ENCODE data around the gene SLC6A17. TPM values are rescaled to one million over a fixed set of nuclear protein-coding genes. Genes with fewer than 3 reads are reported as not detected.

Gene SLC6A17
- total and polyA plus RNA-seq, 10 donors = under 0.01 to 0.02 TPM; not detected in 8

DNA sequence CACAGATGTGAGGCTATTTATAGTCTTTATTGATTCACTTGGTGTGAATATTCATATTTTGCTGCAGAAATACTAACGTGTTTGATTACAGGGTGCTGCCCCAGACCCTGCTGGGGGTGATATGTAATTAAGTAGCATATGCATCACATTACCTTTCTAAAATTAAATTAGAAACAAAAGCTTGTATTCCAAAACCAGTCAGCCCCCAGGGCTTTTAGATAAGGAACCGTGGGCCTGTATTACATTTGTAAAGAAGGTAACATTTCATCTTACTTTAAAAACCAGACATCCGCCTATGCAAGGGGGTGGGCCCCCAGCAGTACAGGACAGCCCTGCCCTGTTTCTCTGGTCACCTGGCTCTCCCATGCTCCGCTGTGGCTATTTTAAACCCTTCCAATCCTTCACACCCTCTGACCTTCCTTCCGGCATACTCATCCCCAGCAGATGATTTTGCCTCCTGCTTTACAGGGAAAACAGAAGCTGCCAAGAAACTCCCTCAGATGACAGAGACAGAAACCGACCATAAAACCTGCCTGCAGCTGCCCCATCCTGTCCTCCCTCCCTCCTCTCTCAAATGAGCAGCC lies 37.8 kb downstream of the SLC6A17 start:
- no peak for DNase-seq
- 53 to 71% (median 64%) methylated on average over 6 of the region's 6 CpGs for WGBS, 5 donors
- intact Hi-C loops (cut with DNase I; ENCODE audit: low total_unique reads) = no loop called here
- TF ChIP-seq POLR2AphosphoS5 (IDR thresholded peaks at IDR 0.05) = no peak
- TF ChIP-seq POLR2A (IDR thresholded peaks at IDR 0.05) = no peak
- no peaks in the 10 kb centered on the region for H3K36me3 ChIP-seq
- peaks cover 0 to 12% (median 5%) of the 10 kb centered on the region in 6 donors for H3K4me1 ChIP-seq
- no peak overlapping the region for H3K4me3 ChIP-seq
- H3K27ac ChIP-seq = peak overlapping the region in 6 of 8 donors; percentile 8 to 51 (median 28)
- H3K27me3 ChIP-seq (replicated peaks in 1 of 7) = peaks cover 0 to 13% (median 0%) of the 10 kb centered on the region in 7 donors
- no peaks in the 10 kb centered on the region for H3K9me3 ChIP-seq

DNA sequence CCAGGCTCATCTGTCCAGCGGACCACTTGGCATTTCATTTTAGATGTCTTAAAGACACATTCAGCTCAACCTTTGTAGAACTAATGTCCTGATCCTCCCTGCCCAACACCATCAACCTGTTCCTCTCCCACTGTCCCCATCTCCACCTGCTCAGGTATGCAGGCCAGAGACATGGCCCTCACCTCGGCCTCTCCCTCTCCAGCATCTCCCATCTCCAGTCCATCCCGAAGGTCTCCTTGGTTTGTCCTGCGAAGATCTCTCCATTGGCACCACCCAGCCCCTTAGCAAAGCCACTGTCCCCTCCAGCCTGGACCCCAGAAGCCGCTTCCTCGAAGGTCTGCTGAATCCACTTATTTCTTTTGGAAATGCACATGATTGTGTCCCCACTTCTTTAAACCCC lies 38.9 kb downstream of the SLC6A17 start:
- DNase-seq = no peak
- Histone ChIP-seq H3K27ac (no peak overlapping the region), H3K9me3 (no peaks in the 10 kb centered on the region), H3K27me3 (replicated peaks in 1 of 7) (peaks cover 0 to 6% (median 0%) of the 10 kb centered on the region in 7 donors), H3K4me3 (no peak overlapping the region), H3K36me3 (no peaks in the 10 kb centered on the region), H3K4me1 (peaks cover 0 to 12% (median 5%) of the 10 kb centered on the region in 6 donors)
- intact Hi-C loops (cut with DNase I; ENCODE audit: low total_unique reads) = no loop called here
- TF ChIP-seq, protein P1, sequence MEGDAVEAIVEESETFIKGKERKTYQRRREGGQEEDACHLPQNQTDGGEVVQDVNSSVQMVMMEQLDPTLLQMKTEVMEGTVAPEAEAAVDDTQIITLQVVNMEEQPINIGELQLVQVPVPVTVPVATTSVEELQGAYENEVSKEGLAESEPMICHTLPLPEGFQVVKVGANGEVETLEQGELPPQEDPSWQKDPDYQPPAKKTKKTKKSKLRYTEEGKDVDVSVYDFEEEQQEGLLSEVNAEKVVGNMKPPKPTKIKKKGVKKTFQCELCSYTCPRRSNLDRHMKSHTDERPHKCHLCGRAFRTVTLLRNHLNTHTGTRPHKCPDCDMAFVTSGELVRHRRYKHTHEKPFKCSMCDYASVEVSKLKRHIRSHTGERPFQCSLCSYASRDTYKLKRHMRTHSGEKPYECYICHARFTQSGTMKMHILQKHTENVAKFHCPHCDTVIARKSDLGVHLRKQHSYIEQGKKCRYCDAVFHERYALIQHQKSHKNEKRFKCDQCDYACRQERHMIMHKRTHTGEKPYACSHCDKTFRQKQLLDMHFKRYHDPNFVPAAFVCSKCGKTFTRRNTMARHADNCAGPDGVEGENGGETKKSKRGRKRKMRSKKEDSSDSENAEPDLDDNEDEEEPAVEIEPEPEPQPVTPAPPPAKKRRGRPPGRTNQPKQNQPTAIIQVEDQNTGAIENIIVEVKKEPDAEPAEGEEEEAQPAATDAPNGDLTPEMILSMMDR (IDR thresholded peaks at IDR 0.05 in 8 of 11, conservative IDR thresholded peaks at IDR 0.05 in 3 of 11) = no peak
- TF ChIP-seq POLR2AphosphoS5 (IDR thresholded peaks at IDR 0.05) = no peak
- TF ChIP-seq POLR2A (IDR thresholded peaks at IDR 0.05) = no peak
- 83 to 93% (median 89%) methylated on average over 6 of the region's 6 CpGs for WGBS, 5 donors

DNA sequence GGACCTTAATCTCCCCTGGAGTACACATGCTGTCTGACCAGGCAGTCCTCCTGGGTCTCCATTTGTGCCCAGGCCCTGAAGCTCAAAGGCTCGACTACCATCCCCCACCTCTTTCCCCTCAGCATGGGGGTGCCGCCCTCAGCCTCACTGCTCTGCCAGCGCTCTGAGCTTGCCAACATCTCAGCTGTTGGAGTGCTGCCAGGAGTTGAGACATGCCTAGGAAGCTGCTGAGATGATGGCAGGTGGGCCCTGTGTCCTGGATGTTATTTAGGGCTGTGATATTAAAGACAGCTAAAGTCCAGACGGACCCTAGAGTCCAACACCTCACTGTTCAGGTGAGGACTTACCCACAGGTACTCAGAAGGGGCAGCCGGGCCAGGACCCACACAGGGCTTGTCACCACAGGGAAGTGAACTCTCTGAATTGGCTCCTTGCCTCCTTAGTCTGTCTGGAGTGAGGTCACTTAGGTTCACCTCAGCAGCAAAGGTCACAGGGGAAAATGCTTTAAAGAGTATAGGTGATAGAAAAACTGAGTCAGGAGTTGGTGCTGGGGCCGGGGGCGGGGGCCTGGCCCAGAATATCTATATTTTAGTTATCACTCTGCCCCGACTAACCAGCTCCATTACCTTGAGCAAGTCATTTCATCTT lies 40.1 kb downstream of the SLC6A17 start:
- no peak for DNase-seq
- Histone ChIP-seq H3K27ac (no peak overlapping the region), H3K9me3 (no peaks in the 10 kb centered on the region), H3K36me3 (no peaks in the 10 kb centered on the region), H3K4me3 (no peak overlapping the region), H3K4me1 (peaks cover 0 to 12% (median 5%) of the 10 kb centered on the region in 6 donors), H3K27me3 (replicated peaks in 1 of 7) (peaks cover 0 to 1% (median 0%) of the 10 kb centered on the region in 7 donors)
- WGBS, 5 donors = 60 to 76% (median 65%) methylated on average over 7 to 8 of the region's 8 CpGs
- no peak for TF ChIP-seq POLR2AphosphoS5 (IDR thresholded peaks at IDR 0.05)
- TF ChIP-seq, protein P1 (IDR thresholded peaks at IDR 0.05 in 8 of 11, conservative IDR thresholded peaks at IDR 0.05 in 3 of 11) = no peak
- no peak for TF ChIP-seq POLR2A (IDR thresholded peaks at IDR 0.05)
- intact Hi-C loops (cut with DNase I; ENCODE audit: low total_unique reads) = no loop called here

DNA sequence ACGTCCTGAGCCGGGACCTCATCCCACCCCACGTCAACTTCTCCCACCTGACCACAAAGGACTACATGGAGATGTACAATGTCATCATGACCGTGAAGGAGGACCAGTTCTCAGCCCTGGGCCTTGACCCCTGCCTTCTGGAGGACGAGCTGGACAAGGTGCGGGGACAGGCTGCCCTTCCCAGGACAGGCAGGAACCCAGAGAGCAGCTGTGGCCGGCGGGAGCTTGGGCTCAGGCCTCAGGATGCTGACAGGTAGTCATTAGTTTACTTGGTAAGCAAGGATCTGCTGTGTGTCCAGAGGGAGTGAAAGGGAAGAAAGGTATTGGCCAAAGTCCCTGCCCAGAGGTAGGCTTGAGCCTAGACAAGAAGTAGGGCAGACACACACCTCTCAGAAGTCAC lies 42.2 kb downstream of the SLC6A17 start:
- Histone ChIP-seq H3K27me3 (replicated peaks in 1 of 7) (no peaks in the 10 kb centered on the region), H3K36me3 (no peaks in the 10 kb centered on the region), H3K4me1 (peaks cover 0 to 12% (median 5%) of the 10 kb centered on the region in 6 donors), H3K9me3 (no peaks in the 10 kb centered on the region), H3K4me3 (no peak overlapping the region), H3K27ac (no peak overlapping the region)
- 78 to 88% (median 84%) methylated on average over 8 of the region's 8 CpGs for WGBS, 5 donors
- DNase-seq = no peak
- TF ChIP-seq, protein P1 (IDR thresholded peaks at IDR 0.05 in 8 of 11, conservative IDR thresholded peaks at IDR 0.05 in 3 of 11) = no peak
- TF ChIP-seq POLR2A (IDR thresholded peaks at IDR 0.05) (no peak), POLR2AphosphoS5 (IDR thresholded peaks at IDR 0.05) (no peak)
- intact Hi-C loops (cut with DNase I; ENCODE audit: low total_unique reads) = no loop called here
